ENCODE data around the gene BANF2. TPM values are rescaled to one million over a fixed set of nuclear protein-coding genes. Genes with fewer than 3 reads are reported as not detected.

The BANF2 gene
- total and polyA plus RNA-seq, 2 of the 13 experiments (the other 11 are each of a cell fraction or from before 2014, with no cell fraction given): 0.35 TPM; not detected in 1

- TF ChIP-seq ZBTB4 (CRISPR knock-in tag; IDR thresholded peaks at IDR 0.05; ENCODE audit: borderline replicate concordance): peak; percentile 94
- peak; percentile 100 for TF ChIP-seq CEBPG (CRISPR knock-in tag; IDR thresholded peaks at IDR 0.05)
- peak; percentile 94 for TF ChIP-seq BRD4 (CRISPR knock-in tag; IDR thresholded peaks at IDR 0.05)
- TF ChIP-seq, protein P1, sequence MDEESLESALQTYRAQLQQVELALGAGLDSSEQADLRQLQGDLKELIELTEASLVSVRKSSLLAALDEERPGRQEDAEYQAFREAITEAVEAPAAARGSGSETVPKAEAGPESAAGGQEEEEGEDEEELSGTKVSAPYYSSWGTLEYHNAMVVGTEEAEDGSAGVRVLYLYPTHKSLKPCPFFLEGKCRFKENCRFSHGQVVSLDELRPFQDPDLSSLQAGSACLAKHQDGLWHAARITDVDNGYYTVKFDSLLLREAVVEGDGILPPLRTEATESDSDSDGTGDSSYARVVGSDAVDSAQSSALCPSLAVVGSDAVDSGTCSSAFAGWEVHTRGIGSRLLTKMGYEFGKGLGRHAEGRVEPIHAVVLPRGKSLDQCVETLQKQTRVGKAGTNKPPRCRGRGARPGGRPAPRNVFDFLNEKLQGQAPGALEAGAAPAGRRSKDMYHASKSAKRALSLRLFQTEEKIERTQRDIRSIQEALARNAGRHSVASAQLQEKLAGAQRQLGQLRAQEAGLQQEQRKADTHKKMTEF (CRISPR knock-in tag; IDR thresholded peaks at IDR 0.05): peak; percentile 98
- 0 out of 2 replicates have a peak, but pooled peaks have one; percentile 38 for TF ChIP-seq CCDC6 (CRISPR knock-in tag; IDR thresholded peaks at IDR 0.05)
- 0 out of 2 replicates have a peak, but pooled peaks have one; percentile 57 for TF ChIP-seq ZNF616 (CRISPR knock-in tag; IDR thresholded peaks at IDR 0.05; ENCODE audit: low read depth)
- TF ChIP-seq ZNF33B (CRISPR knock-in tag; IDR thresholded peaks at IDR 0.05): peak; percentile 78; the same call in 1 of the 2 replicates
- TF ChIP-seq ELF3 (CRISPR knock-in tag; IDR thresholded peaks at IDR 0.05): peak; percentile 79
- no peak; the same call in none of the 2 replicates for TF ChIP-seq HES4 (CRISPR knock-in tag; IDR thresholded peaks at IDR 0.05; ENCODE audit: borderline replicate concordance)
- peak; percentile 88; the same call in 1 of the 2 replicates for TF ChIP-seq ZFP36L1 (CRISPR knock-in tag; IDR thresholded peaks at IDR 0.05)
- 0 out of 2 replicates have a peak, but pooled peaks have one; percentile 81 for TF ChIP-seq ATAD3A (CRISPR knock-in tag; IDR thresholded peaks at IDR 0.05)
- peak; percentile 96 for TF ChIP-seq DMAP1 (CRISPR knock-in tag; IDR thresholded peaks at IDR 0.05)
- TF ChIP-seq, protein P2, sequence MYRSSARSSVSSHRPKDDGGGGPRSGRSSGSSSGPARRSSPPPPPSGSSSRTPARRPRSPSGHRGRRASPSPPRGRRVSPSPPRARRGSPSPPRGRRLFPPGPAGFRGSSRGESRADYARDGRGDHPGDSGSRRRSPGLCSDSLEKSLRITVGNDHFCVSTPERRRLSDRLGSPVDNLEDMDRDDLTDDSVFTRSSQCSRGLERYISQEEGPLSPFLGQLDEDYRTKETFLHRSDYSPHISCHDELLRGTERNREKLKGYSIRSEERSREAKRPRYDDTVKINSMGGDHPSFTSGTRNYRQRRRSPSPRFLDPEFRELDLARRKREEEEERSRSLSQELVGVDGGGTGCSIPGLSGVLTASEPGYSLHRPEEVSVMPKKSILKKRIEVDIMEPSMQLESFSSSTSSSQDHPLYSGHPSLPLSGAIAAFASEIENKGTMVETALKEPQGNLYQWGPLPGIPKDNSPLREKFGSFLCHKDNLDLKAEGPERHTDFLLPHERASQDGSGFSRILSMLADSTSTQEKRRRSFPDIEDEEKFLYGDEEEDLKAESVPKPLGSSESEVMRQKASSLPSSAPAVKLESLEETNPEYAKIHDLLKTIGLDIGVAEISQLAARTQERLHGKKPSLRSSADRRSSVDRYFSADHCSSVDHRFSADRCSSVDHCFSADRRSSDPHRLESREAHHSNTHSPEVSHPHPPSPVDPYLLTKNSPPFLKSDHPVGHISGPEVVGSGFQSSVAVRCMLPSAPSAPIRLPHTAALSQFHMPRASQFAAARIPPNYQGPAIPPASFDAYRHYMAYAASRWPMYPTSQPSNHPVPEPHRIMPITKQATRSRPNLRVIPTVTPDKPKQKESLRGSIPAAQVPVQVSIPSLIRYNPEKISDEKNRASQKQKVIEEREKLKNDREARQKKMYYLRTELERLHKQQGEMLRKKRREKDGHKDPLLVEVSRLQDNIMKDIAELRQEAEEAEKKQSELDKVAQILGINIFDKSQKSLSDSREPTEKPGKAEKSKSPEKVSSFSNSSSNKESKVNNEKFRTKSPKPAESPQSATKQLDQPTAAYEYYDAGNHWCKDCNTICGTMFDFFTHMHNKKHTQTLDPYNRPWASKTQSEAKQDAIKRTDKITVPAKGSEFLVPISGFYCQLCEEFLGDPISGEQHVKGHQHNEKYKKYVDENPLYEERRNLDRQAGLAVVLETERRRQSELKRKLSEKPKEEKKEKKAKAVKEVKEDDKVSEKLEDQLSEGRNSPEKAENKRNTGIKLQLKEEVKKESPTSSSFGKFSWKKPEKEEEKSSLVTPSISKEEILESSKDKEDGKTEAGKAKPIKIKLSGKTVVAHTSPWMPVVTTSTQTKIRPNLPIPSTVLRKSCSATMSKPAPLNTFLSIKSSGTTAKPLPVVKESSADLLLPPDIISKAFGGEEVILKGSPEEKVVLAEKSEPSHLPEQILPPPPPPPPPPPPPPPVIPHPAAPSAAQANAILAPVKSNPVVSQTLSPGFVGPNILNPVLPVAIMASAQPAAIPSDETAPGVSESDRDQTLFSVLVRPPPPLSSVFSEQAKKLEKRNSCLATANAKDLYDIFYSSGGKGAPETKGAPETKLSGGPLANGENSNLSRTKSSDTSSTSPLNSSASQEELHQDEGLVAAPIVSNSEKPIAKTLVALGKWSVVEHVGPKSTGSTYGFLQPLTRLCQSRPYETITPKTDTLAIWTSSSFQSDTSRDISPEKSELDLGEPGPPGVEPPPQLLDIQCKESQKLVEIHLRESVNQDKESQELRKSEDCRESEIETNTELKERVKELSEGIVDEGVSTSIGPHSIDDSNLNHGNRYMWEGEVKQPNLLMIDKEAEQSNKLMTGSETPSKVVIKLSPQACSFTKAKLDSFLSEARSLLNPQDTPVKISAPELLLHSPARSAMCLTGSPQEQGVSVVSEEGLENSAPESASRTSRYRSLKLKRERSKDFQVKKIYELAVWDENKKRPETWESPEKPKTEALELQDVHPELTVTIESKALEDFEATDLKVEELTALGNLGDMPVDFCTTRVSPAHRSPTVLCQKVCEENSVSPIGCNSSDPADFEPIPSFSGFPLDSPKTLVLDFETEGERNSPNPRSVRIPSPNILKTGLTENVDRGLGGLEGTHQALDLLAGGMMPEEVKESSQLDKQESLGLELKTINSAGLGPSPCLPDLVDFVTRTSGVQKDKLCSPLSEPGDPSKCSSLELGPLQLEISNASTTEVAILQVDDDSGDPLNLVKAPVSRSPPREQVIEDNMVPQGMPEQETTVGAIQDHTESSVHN (CRISPR knock-in tag; IDR thresholded peaks at IDR 0.05): no peak; the same call in 1 of the 2 replicates
- TF ChIP-seq ZMYM3 (CRISPR knock-in tag; IDR thresholded peaks at IDR 0.05): peak; percentile 88
- TF ChIP-seq MXD4 (CRISPR knock-in tag; IDR thresholded peaks at IDR 0.05): peak; percentile 40
- no peak; the same call in none of the 2 replicates for TF ChIP-seq ZKSCAN1 (IDR thresholded peaks at IDR 0.05; ENCODE audit: low read length)
Measured at GRCh38 chr20:17682103-17682888, 17.5 kb upstream of the BANF2 start, which contains the start of gene RRBP1 (continued).

Data from HepG2 (cell line).